Gastroesophageal sphincter (tissue), 4 donors: ENCODE data around the gene SLC35F3. TPM values are rescaled to one million over a fixed set of nuclear protein-coding genes. Genes with fewer than 3 reads are reported as not detected.
A peak's percentile ranks its signal among the peaks of the same experiment; 100 is the strongest.

Experiments
- ATAC-seq: fragments of 150-250 bp; one replicate; pipeline ENCODE4 v1.9.1; 2016; ENCODE audit warnings: mild to moderate bottlenecking, moderate library complexity
- H3K27ac ChIP-seq, 4 donors: fragments of 200-600 bp; sonication (generic) in 3 of 4; 1 replicate in 3 of 4; 2 replicates in 1 of 4; pipeline ENCODE4 v1.5.1; 2016 to 2019
- H3K27me3 ChIP-seq: fragments of 200-600 bp; sonication (generic); one replicate; pipeline ENCODE4 v1.5.1; 2019
- H3K36me3 ChIP-seq, 2 donors: fragments of 200-600 bp; sonication (generic); one replicate each; pipeline ENCODE4 v1.5.1; 2019; ENCODE audit warnings: control low read depth in 1 of 2
- H3K4me1 ChIP-seq, 3 donors: fragments of 200-600 bp; sonication (generic); 1 replicate in 2 of 3; 2 replicates in 1 of 3; pipeline ENCODE4 v1.5.1; 2016 to 2019; ENCODE audit warnings: control low read depth in 2 of 3
- H3K4me3 ChIP-seq, 2 donors: fragments of 200-600 bp; sonication (generic); one replicate each; pipeline ENCODE4 v1.5.1; 2019; ENCODE audit warnings: mild to moderate bottlenecking in 1 of 2, moderate library complexity in 1 of 2
- H3K9me3 ChIP-seq, 3 donors: fragments of 200-600 bp; sonication (generic); one replicate each; pipeline ENCODE4 v1.5.1; 2017 to 2019; ENCODE audit warnings: control low read depth in 2 of 3
- EP300 ChIP-seq: sonication (generic); formaldehyde crosslinking; IDR thresholded peaks from one replicate; pipeline ENCODE4 v1.6.1; 2017; ENCODE audit warnings: antibody characterized with exemption, mild to moderate bottlenecking
- POLR2A ChIP-seq, 2 donors: fragments of 450-650 bp; IDR thresholded peaks; one replicate each; pipeline ENCODE4 v1.6.1; 2017; ENCODE audit warnings: antibody characterized with exemption in 2 of 2, mild to moderate bottlenecking in 2 of 2, moderate library complexity in 1 of 2
- POLR2AphosphoS5 ChIP-seq: sonication (generic); formaldehyde crosslinking; IDR thresholded peaks from one replicate; pipeline ENCODE4 v1.6.1; 2017; ENCODE audit warnings: antibody characterized with exemption
- WGBS, 2 donors: methylation state at CpG; one replicate each; pipeline ENCODE4 v1.1.5; 2018; ENCODE audit warnings: low coverage in 1 of 2; 5-methylcytosine and 5-hydroxymethylcytosine counted together
- total RNA-seq, 4 donors: library from RNA; depleted of rRNA; stranded (reverse); fragments of >200 nt; gene quantifications; one replicate each; pipeline ENCODE4 v1.1.0, GENCODE V29; 2016
- TF ChIP-seq, protein P1 (sequence below), 4 experiments: fragments of 200-600 bp in 2 of 4; fragments of 450-650 bp in 2 of 4; sonication (generic) in 1 of 4; IDR thresholded peaks; one replicate each; pipeline ENCODE4 v1.5.1; 2017 to 2019; ENCODE audit warnings: antibody characterized with exemption in 4 of 4, mild to moderate bottlenecking in 2 of 4, moderate library complexity in 2 of 4

Gene SLC35F3
- total RNA-seq, 4 donors from 2014 or later = 0.16 to 0.62 (median 0.54) TPM; not detected in 1

- Histone ChIP-seq H3K9me3 (peaks cover 0 to 8% (median 0%) of the 10 kb centered on the region in 3 donors), H3K27me3 (peaks cover 14% of the 10 kb centered on the region), H3K36me3 (no peaks in the 10 kb centered on the region), H3K27ac (no peak overlapping the region), H3K4me3 (no peak overlapping the region), H3K4me1 (no peaks in the 10 kb centered on the region)
- WGBS, 2 donors = 81 to 89% methylated on average over 7 of the region's 8 CpGs
- TF ChIP-seq POLR2AphosphoS5 = no peak
- TF ChIP-seq, protein P1, sequence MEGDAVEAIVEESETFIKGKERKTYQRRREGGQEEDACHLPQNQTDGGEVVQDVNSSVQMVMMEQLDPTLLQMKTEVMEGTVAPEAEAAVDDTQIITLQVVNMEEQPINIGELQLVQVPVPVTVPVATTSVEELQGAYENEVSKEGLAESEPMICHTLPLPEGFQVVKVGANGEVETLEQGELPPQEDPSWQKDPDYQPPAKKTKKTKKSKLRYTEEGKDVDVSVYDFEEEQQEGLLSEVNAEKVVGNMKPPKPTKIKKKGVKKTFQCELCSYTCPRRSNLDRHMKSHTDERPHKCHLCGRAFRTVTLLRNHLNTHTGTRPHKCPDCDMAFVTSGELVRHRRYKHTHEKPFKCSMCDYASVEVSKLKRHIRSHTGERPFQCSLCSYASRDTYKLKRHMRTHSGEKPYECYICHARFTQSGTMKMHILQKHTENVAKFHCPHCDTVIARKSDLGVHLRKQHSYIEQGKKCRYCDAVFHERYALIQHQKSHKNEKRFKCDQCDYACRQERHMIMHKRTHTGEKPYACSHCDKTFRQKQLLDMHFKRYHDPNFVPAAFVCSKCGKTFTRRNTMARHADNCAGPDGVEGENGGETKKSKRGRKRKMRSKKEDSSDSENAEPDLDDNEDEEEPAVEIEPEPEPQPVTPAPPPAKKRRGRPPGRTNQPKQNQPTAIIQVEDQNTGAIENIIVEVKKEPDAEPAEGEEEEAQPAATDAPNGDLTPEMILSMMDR (IDR thresholded peaks at IDR 0.05) = no peak
- no peak for ATAC-seq
These were observed 186.0 kb downstream of the SLC35F3 start for GRCh38 chr1:234090212-234091064.

DNA sequence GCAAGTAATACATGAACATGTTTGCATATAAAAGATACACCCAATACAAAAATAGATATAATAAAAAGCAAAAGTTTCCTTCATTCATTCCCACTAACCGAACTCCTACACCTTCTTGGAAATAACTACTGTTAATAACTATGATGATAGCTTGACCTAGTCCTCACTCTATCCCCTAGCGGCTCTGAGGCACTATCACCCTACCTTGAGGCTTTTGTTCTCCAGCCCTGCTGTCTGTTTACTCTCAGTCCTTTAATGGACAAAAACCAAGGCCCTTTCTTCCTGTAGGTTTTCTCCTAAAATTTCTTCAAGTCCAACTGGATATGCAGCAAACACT lies 186.6 kb downstream of the SLC35F3 start:
- Histone ChIP-seq H3K27ac (no peak overlapping the region), H3K9me3 (peaks cover 0 to 8% (median 0%) of the 10 kb centered on the region in 3 donors), H3K36me3 (no peaks in the 10 kb centered on the region), H3K4me1 (no peaks in the 10 kb centered on the region), H3K4me3 (no peak overlapping the region), H3K27me3 (peaks cover 16% of the 10 kb centered on the region)
- 90 to 92% methylated on average over 2 of the region's 2 CpGs for WGBS, 2 donors
- no peak for ATAC-seq
- no peak for TF ChIP-seq POLR2AphosphoS5
- no peak for TF ChIP-seq EP300
- no peak for TF ChIP-seq POLR2A (IDR thresholded peaks at IDR 0.05)
- TF ChIP-seq, protein P1 (IDR thresholded peaks at IDR 0.05) = no peak

DNA sequence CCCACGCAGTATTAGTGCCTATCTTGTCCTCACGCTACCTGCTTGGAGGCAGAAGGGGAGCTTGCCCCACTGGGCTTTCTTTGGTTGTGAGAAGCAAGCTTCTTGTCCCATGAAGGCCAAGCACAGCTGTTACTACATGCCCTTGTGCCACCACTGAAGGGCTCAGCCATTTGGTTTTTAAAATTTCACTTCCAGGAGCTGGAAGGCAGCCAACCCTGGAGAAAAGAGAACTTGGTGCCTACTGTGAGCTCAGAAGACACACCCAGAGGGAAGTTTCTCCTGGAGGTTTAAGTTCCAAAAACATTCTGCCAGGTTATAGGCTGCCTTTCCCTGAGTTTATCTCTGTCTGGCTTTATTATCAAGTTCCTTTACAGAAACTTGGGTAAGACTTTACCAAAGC lies 187.4 kb downstream of the SLC35F3 start:
- no peaks in the 10 kb centered on the region for H3K36me3 ChIP-seq
- TF ChIP-seq POLR2AphosphoS5 (no peak), POLR2A (IDR thresholded peaks at IDR 0.05) (no peak), EP300 (no peak)
- TF ChIP-seq, protein P1 (IDR thresholded peaks at IDR 0.05) = no peak
- no peak for ATAC-seq
- peaks cover 14% of the 10 kb centered on the region for H3K27me3 ChIP-seq
- 90% methylated on average over 2 of the region's 2 CpGs; no CpG with 5 or more reads in 1 of the 2 donors for WGBS, 2 donors
- H3K9me3 ChIP-seq = peaks cover 0 to 8% (median 0%) of the 10 kb centered on the region in 3 donors
- no peaks in the 10 kb centered on the region for H3K4me1 ChIP-seq
- H3K27ac ChIP-seq = no peak overlapping the region
- no peak overlapping the region for H3K4me3 ChIP-seq

DNA sequence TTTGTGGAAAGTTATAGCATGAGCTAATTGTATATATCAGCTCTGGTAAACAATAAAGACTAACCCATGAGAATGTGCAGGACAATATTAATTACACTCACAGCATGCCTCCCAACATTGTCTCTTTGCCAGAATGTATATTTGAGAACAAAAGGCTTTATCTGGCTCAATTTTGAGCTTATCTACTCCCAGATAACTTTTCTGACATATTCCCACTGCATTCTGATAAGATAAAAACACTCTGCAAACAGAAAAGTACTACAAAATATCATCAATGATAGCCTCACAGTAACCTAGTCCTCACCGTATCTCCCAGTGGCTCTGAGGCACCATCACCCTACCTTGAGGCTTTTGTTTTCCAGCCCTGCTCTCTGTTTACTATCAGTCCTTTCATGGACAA lies 188.6 kb downstream of the SLC35F3 start:
- Histone ChIP-seq H3K27me3 (peaks cover 25% of the 10 kb centered on the region), H3K9me3 (peaks cover 0 to 8% (median 0%) of the 10 kb centered on the region in 3 donors), H3K4me1 (no peaks in the 10 kb centered on the region), H3K4me3 (no peak overlapping the region), H3K27ac (no peak overlapping the region), H3K36me3 (no peaks in the 10 kb centered on the region)
- 50 to 78% methylated on average over 1 of the region's 1 CpG for WGBS, 2 donors
- no peak for ATAC-seq
- TF ChIP-seq POLR2A (IDR thresholded peaks at IDR 0.05) (no peak), POLR2AphosphoS5 (no peak), EP300 (no peak)
- TF ChIP-seq, protein P1 (IDR thresholded peaks at IDR 0.05) = no peak

- TF ChIP-seq, protein P1 (IDR thresholded peaks at IDR 0.05) = no peak
- TF ChIP-seq POLR2A (IDR thresholded peaks at IDR 0.05) (no peak), POLR2AphosphoS5 (no peak), EP300 (no peak)
- H3K4me3 ChIP-seq = no peak overlapping the region
- H3K4me1 ChIP-seq = no peaks in the 10 kb centered on the region
- H3K36me3 ChIP-seq = no peaks in the 10 kb centered on the region
- peak; percentile 31 for ATAC-seq
- peaks cover 31% of the 10 kb centered on the region for H3K27me3 ChIP-seq
- 22 to 32% methylated on average over 3 of the region's 5 CpGs for WGBS, 2 donors
- no peak overlapping the region for H3K27ac ChIP-seq
- H3K9me3 ChIP-seq = peaks cover 0 to 8% (median 0%) of the 10 kb centered on the region in 3 donors
These were observed 189.3 kb downstream of the SLC35F3 start for GRCh38 chr1:234093741-234094140.
